ENCODE measurements around the gene RIOK2.

RIOK2 gene

GRCh38 chr5:97193355-97193688 is 10.3 kb upstream of the RIOK2 start:
- peaks cover 12% of the 10 kb centered on the region for H3K4me1 ChIP-seq (ENCODE audit: control insufficient read depth, insufficient read depth, low read length)
- no peaks in the 10 kb centered on the region for H3K9me3 ChIP-seq (ENCODE audit: control insufficient read depth, insufficient read depth, low read depth, low read length)
- TF ChIP-seq TRIM28 (IDR thresholded peaks at IDR 0.05; ENCODE audit: borderline replicate concordance, low read length), result peak; percentile 10; the same call in 1 of the 2 replicates
- peak; percentile 6 for TF ChIP-seq SETDB1 (IDR thresholded peaks at IDR 0.05; ENCODE audit: insufficient read length, low read length)
- no peak for TF ChIP-seq ZBTB1 (tag by site-specific recombination; IDR thresholded peaks at IDR 0.05)
- TF ChIP-seq GLIS1 (tag by site-specific recombination; IDR thresholded peaks at IDR 0.05), result 0 out of 2 replicates have a peak, but pooled peaks have one; percentile 31
- TF ChIP-seq SP2 (tag by site-specific recombination; IDR thresholded peaks at IDR 0.05), result no peak
- no peak overlapping the region for H3K4me3 ChIP-seq (ENCODE audit: low read depth, low read length)
- CTCF ChIA-PET, result interaction anchor here (0.6 kb wide), 1 partner anchor 1575 kb away, joined by 3 read pairs; no protein-coding TSS in a partner anchor
- H3K27ac ChIP-seq (ENCODE audit: extremely low read depth, low read depth, low read length), result peak overlapping the region; percentile 66
- H3K36me3 ChIP-seq (ENCODE audit: control insufficient read depth in 2 of 2, insufficient read depth in 1 of 2, low read length in 2 of 2), result no peaks in the 10 kb centered on the region
- POLR2A ChIA-PET, result interaction anchor here (3.0 kb wide), 1 partner anchor 10 kb away, joined by 15 read pairs; the partner anchor contains the start of gene RIOK2

GRCh38 chr5:97192580-97193354 is 9.7 kb upstream of the RIOK2 start:
- H3K4me1 ChIP-seq (ENCODE audit: control insufficient read depth, insufficient read depth, low read length), result peaks cover 12% of the 10 kb centered on the region
- CTCF ChIA-PET, result interaction anchor here (0.6 to 1.2 kb wide), 2 partner anchors 30 to 1576 kb away, joined by 3 read pairs; no protein-coding TSS in a partner anchor
- H3K4me3 ChIP-seq (ENCODE audit: low read depth, low read length), result no peak overlapping the region
- no peaks in the 10 kb centered on the region for H3K9me3 ChIP-seq (ENCODE audit: control insufficient read depth, insufficient read depth, low read depth, low read length)
- peak overlapping the region; percentile 66 for H3K27ac ChIP-seq (ENCODE audit: extremely low read depth, low read depth, low read length)
- POLR2A ChIA-PET, result interaction anchor here (3.0 kb wide), 1 partner anchor 9 kb away, joined by 15 read pairs; the partner anchor contains the start of gene RIOK2
- no peaks in the 10 kb centered on the region for H3K36me3 ChIP-seq (ENCODE audit: control insufficient read depth in 2 of 2, insufficient read depth in 1 of 2, low read length in 2 of 2)
- no peak for TF ChIP-seq ZNF140 (tag by site-specific recombination; IDR thresholded peaks at IDR 0.05)
- TF ChIP-seq, protein P1, sequence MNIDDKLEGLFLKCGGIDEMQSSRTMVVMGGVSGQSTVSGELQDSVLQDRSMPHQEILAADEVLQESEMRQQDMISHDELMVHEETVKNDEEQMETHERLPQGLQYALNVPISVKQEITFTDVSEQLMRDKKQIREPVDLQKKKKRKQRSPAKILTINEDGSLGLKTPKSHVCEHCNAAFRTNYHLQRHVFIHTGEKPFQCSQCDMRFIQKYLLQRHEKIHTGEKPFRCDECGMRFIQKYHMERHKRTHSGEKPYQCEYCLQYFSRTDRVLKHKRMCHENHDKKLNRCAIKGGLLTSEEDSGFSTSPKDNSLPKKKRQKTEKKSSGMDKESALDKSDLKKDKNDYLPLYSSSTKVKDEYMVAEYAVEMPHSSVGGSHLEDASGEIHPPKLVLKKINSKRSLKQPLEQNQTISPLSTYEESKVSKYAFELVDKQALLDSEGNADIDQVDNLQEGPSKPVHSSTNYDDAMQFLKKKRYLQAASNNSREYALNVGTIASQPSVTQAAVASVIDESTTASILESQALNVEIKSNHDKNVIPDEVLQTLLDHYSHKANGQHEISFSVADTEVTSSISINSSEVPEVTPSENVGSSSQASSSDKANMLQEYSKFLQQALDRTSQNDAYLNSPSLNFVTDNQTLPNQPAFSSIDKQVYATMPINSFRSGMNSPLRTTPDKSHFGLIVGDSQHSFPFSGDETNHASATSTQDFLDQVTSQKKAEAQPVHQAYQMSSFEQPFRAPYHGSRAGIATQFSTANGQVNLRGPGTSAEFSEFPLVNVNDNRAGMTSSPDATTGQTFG (tag by site-specific recombination; IDR thresholded peaks at IDR 0.05; ENCODE audit: borderline replicate concordance), result no peak
- TF ChIP-seq ZBTB7A (tag by site-specific recombination; IDR thresholded peaks at IDR 0.05; ENCODE audit: low read depth), result no peak
- TF ChIP-seq, protein P2, sequence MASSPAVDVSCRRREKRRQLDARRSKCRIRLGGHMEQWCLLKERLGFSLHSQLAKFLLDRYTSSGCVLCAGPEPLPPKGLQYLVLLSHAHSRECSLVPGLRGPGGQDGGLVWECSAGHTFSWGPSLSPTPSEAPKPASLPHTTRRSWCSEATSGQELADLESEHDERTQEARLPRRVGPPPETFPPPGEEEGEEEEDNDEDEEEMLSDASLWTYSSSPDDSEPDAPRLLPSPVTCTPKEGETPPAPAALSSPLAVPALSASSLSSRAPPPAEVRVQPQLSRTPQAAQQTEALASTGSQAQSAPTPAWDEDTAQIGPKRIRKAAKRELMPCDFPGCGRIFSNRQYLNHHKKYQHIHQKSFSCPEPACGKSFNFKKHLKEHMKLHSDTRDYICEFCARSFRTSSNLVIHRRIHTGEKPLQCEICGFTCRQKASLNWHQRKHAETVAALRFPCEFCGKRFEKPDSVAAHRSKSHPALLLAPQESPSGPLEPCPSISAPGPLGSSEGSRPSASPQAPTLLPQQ (tag by site-specific recombination; IDR thresholded peaks at IDR 0.05), result no peak
- no peak for TF ChIP-seq BCL11B (tag by site-specific recombination; IDR thresholded peaks at IDR 0.05; ENCODE audit: low read depth)
- no peak for TF ChIP-seq ZNF843 (tag by site-specific recombination; IDR thresholded peaks at IDR 0.05)
- peak; percentile 80 for TF ChIP-seq ZBTB20 (tag by site-specific recombination; IDR thresholded peaks at IDR 0.05)
- no peak for TF ChIP-seq ZNF596 (tag by site-specific recombination; IDR thresholded peaks at IDR 0.05)
- peak; percentile 76 for TF ChIP-seq GLIS1 (tag by site-specific recombination; IDR thresholded peaks at IDR 0.05)
- no peak for TF ChIP-seq MEIS1 (CRISPR knock-in tag; IDR thresholded peaks at IDR 0.05; ENCODE audit: borderline replicate concordance)
- TF ChIP-seq ZNF792 (tag by site-specific recombination; IDR thresholded peaks at IDR 0.05), result no peak
- 0 out of 2 replicates have a peak, but pooled peaks have one; percentile 12 for TF ChIP-seq MZF1 (tag by site-specific recombination; IDR thresholded peaks at IDR 0.05; ENCODE audit: borderline replicate concordance)
- TF ChIP-seq, protein P3, sequence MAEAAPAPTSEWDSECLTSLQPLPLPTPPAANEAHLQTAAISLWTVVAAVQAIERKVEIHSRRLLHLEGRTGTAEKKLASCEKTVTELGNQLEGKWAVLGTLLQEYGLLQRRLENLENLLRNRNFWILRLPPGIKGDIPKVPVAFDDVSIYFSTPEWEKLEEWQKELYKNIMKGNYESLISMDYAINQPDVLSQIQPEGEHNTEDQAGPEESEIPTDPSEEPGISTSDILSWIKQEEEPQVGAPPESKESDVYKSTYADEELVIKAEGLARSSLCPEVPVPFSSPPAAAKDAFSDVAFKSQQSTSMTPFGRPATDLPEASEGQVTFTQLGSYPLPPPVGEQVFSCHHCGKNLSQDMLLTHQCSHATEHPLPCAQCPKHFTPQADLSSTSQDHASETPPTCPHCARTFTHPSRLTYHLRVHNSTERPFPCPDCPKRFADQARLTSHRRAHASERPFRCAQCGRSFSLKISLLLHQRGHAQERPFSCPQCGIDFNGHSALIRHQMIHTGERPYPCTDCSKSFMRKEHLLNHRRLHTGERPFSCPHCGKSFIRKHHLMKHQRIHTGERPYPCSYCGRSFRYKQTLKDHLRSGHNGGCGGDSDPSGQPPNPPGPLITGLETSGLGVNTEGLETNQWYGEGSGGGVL (tag by site-specific recombination; IDR thresholded peaks at IDR 0.05), result peak; percentile 89
- TF ChIP-seq ZBTB8A (tag by site-specific recombination; IDR thresholded peaks at IDR 0.05), result peak; percentile 80
- TF ChIP-seq SCRT1 (tag by site-specific recombination; IDR thresholded peaks at IDR 0.05; ENCODE audit: borderline replicate concordance), result 0 out of 2 replicates have a peak, but pooled peaks have one; percentile 33
- no peak for TF ChIP-seq ZFP69B (tag by site-specific recombination; IDR thresholded peaks at IDR 0.05)
- peak; percentile 79 for TF ChIP-seq ZNF335 (tag by site-specific recombination; conservative IDR thresholded peaks at IDR 0.05)
- TF ChIP-seq ZNF513 (tag by site-specific recombination; IDR thresholded peaks at IDR 0.05), result no peak
- no peak for TF ChIP-seq ZNF76 (tag by site-specific recombination; IDR thresholded peaks at IDR 0.05; ENCODE audit: borderline replicate concordance, low read depth)
- TF ChIP-seq ZNF660 (tag by site-specific recombination; IDR thresholded peaks at IDR 0.05), result 0 out of 2 replicates have a peak, but pooled peaks have one; percentile 14
- TF ChIP-seq FEZF1 (tag by site-specific recombination; IDR thresholded peaks at IDR 0.05), result 0 out of 2 replicates have a peak, but pooled peaks have one; percentile 11
- no peak for TF ChIP-seq SP2 (tag by site-specific recombination; IDR thresholded peaks at IDR 0.05)
- no peak for TF ChIP-seq ZNF157 (tag by site-specific recombination; IDR thresholded peaks at IDR 0.05)

All from HEK293 (cell line).